IMR-90 (cell line): Measurements from ENCODE around the gene MAEL. TPM values are rescaled to one million over a fixed set of nuclear protein-coding genes. Genes with fewer than 3 reads are reported as not detected.

Experiments
- ATAC-seq: fragments of 200-7000 bp; cut with Tn5 transposase; 2 replicates; pipeline ENCODE4 v1.9.1; 2020; ENCODE audit warnings: low read depth, mild to moderate bottlenecking, moderate library complexity
- BruUV-seq: library from RNA; stranded (reverse); fragments of 400-500 nt; replicated peaks from 2 replicates; lab custom pipeline; 2021; lab: Mats Ljungman, UMichigan
- CTCF ChIA-PET: fragments of 300-600 bp; formaldehyde crosslinking; extraction: SDS; loops from one replicate; lab custom pipeline; 2021; ENCODE audit warnings: antibody characterized with exemption; lab: Yijun Ruan, JAX
- POLR2A ChIA-PET: fragments of 300-600 bp; sonication (Branson Sonifier 250); formaldehyde crosslinking; loops from one replicate; lab custom pipeline; 2022; ENCODE audit warnings: antibody characterized with exemption; ENCODE audit not compliant: unreplicated experiment; lab: Charles Lee
- DNase-seq: peaks from one replicate; pipeline ENCODE4 v3.0.0; 2013
- H2AFZ ChIP-seq: replicated peaks from 2 replicates; pipeline ENCODE3; 2013; ENCODE audit warnings: low read length, mild to moderate bottlenecking; ENCODE audit not compliant: poor library complexity
- H2AK5ac ChIP-seq: 2 replicates; pipeline ENCODE4 v1.6.1; 2013; ENCODE audit warnings: low read depth, low read length, inconsistent platforms
- H2AK9ac ChIP-seq: replicated peaks from 2 replicates; pipeline ENCODE3; 2013; ENCODE audit warnings: mild to moderate bottlenecking, low read depth, low read length, moderate library complexity; ENCODE audit not compliant: poor library complexity
- H2BK120ac ChIP-seq: 2 replicates; pipeline ENCODE4 v1.6.1; 2013; ENCODE audit warnings: low read depth, low read length, inconsistent platforms
- H2BK15ac ChIP-seq: 3 replicates; pipeline ENCODE4 v1.6.1; 2013; ENCODE audit warnings: low read depth, low read length, inconsistent platforms
- H2BK20ac ChIP-seq: 2 replicates; pipeline ENCODE4 v1.6.1; 2013; ENCODE audit warnings: low read depth, mild to moderate bottlenecking, inconsistent platforms, low read length, moderate library complexity
- H2BK5ac ChIP-seq: 2 replicates; pipeline ENCODE4 v1.6.1; 2013; ENCODE audit warnings: mild to moderate bottlenecking, low read depth, low read length, inconsistent platforms; ENCODE audit not compliant: poor library complexity, severe bottlenecking
- H3K14ac ChIP-seq: replicated peaks from 2 replicates; pipeline ENCODE4 v1.6.1; 2013; ENCODE audit warnings: low read depth, low read length, inconsistent platforms
- H3K18ac ChIP-seq: 2 replicates; pipeline ENCODE4 v1.6.1; 2013; ENCODE audit warnings: low read depth, low read length, control low read depth
- H3K23ac ChIP-seq: 2 replicates; pipeline ENCODE4 v1.6.1; 2013; ENCODE audit warnings: low read depth, low read length, inconsistent platforms
- H3K27ac ChIP-seq: 2 replicates; pipeline ENCODE4 v1.5.1; 2013; ENCODE audit warnings: mild to moderate bottlenecking, control low read depth, low read length; ENCODE audit not compliant: insufficient read depth
- H3K27me3 ChIP-seq: 2 replicates; pipeline ENCODE4 v1.6.1; 2013; ENCODE audit warnings: low read length; ENCODE audit not compliant: control insufficient read depth, insufficient read depth
- H3K36me3 ChIP-seq: 2 replicates; pipeline ENCODE4 v1.6.1; 2013; ENCODE audit warnings: low read length, mixed read lengths; ENCODE audit not compliant: control insufficient read depth, insufficient read depth
- H3K4ac ChIP-seq: 2 replicates; pipeline ENCODE4 v1.6.1; 2013; ENCODE audit warnings: low read depth, low read length, inconsistent platforms
- H3K4me1 ChIP-seq: 2 replicates; pipeline ENCODE4 v1.6.1; 2013; ENCODE audit warnings: low read length, mixed read lengths; ENCODE audit not compliant: control insufficient read depth, insufficient read depth
- H3K4me2 ChIP-seq: 2 replicates; pipeline ENCODE4 v1.6.1; 2013; ENCODE audit warnings: low read depth, mild to moderate bottlenecking, control low read depth, low read length, moderate library complexity
- H3K4me3 ChIP-seq: 2 replicates; pipeline ENCODE4 v1.5.1; 2013; ENCODE audit warnings: low read depth, mild to moderate bottlenecking, control low read depth, low read length, moderate library complexity; ENCODE audit not compliant: insufficient read depth
- H3K56ac ChIP-seq: 2 replicates; pipeline ENCODE4 v1.6.1; 2013; ENCODE audit warnings: low read length, inconsistent platforms; ENCODE audit not compliant: insufficient read depth; ENCODE audit errors: extremely low read depth
- H3K79me1 ChIP-seq, 2 experiments: 2 replicates each; pipeline ENCODE4 v1.6.1; 2013; ENCODE audit warnings: low read length in 2 of 2, inconsistent platforms in 1 of 2, low read depth in 1 of 2
- H3K9ac ChIP-seq: 2 replicates; pipeline ENCODE4 v1.6.1; 2013; ENCODE audit warnings: low read depth, low read length, control low read depth
- H3K9me1 ChIP-seq: 2 replicates; pipeline ENCODE4 v1.6.1; 2013; ENCODE audit warnings: low read length, inconsistent platforms; ENCODE audit not compliant: insufficient read depth
- H3K9me3 ChIP-seq: 2 replicates; pipeline ENCODE4 v1.6.1; 2013; ENCODE audit warnings: low read length; ENCODE audit not compliant: control insufficient read depth, insufficient read depth
- H4K20me1 ChIP-seq: 2 replicates; pipeline ENCODE4 v1.6.1; 2013; ENCODE audit warnings: low read length, inconsistent platforms; ENCODE audit not compliant: insufficient read depth
- H4K5ac ChIP-seq: 2 replicates; pipeline ENCODE4 v1.6.1; 2013; ENCODE audit warnings: mild to moderate bottlenecking, low read depth, low read length, control low read depth
- H4K8ac ChIP-seq, 2 experiments: 2 replicates each; pipeline ENCODE4 v1.6.1; 2013; ENCODE audit warnings: low read depth in 2 of 2, low read length in 2 of 2, control low read depth in 1 of 2, inconsistent platforms in 1 of 2
- H4K91ac ChIP-seq: 2 replicates; pipeline ENCODE4 v1.6.1; 2013; ENCODE audit warnings: low read depth, low read length, inconsistent platforms; ENCODE audit not compliant: insufficient read depth
- CEBPB ChIP-seq: IDR thresholded peaks from 2 replicates; pipeline ENCODE4 v1.6.1; 2012; ENCODE audit warnings: low read depth, low read length, improper control_type of control experiment
- FOS ChIP-seq: fragments of 150-350 bp; IDR thresholded peaks from 2 replicates; pipeline ENCODE4 v1.6.1; 2016; ENCODE audit warnings: low read depth, low read length
- MAFK ChIP-seq: IDR thresholded peaks from 2 replicates; pipeline ENCODE4 v1.6.1; 2012; ENCODE audit warnings: low read depth, low read length, improper control_type of control experiment
- MXI1 ChIP-seq: IDR thresholded peaks from 2 replicates; pipeline ENCODE4 v1.6.1; 2012; ENCODE audit warnings: low read depth, mild to moderate bottlenecking, low read length, moderate library complexity, borderline replicate concordance
- RAD21 ChIP-seq: IDR thresholded peaks from 2 replicates; pipeline ENCODE4 v1.6.1; 2012; ENCODE audit warnings: low read length, improper control_type of control experiment
- WGBS, 2 experiments: methylation state at CpG; one replicate each; pipeline versions ENCODE4 v1.1.5 to v1.1.7; 2013; ENCODE audit warnings: missing lambda C conversion rate in 2 of 2; ENCODE audit not compliant: insufficient read length in 1 of 2; ENCODE audit errors: extremely low coverage in 2 of 2; 5-methylcytosine and 5-hydroxymethylcytosine counted together
- dilution Hi-C: fragments of 300-500 bp; cut with HindIII; formaldehyde crosslinking; loops from one replicate; pipeline ENCODE4 v1.14.3; 2018; ENCODE audit warnings: low sequenced_read_pairs; ENCODE audit not compliant: unreplicated experiment
- in situ Hi-C: fragments of 300-500 bp; cut with MboI; formaldehyde crosslinking; loops from 3 replicates; pipeline ENCODE4 v1.14.3; 2019; ENCODE audit warnings: low sequenced_read_pairs, inconsistent platforms, mixed read lengths
- intact Hi-C: fragments of 100-400 bp; cut with micrococcal nuclease; formaldehyde crosslinking; loops from 2 replicates; pipeline ENCODE4 v1.10.0; 2022
- polyA plus RNA-seq, 3 experiments: library from polyadenylated mRNA; depleted of rRNA; stranded (reverse); fragments of >200 nt; gene quantifications; 2 replicates each; pipeline ENCODE4 v1.2.3, GENCODE V29; 2012; ENCODE audit warnings: low replicate concordance in 1 of 3
- total RNA-seq: library from RNA; depleted of rRNA; stranded (reverse); fragments of >200 nt; gene quantifications from 2 replicates; pipeline ENCODE4 v1.2.3, GENCODE V29; 2012
- TF ChIP-seq, protein P1 (sequence below): conservative IDR thresholded peaks from 2 replicates; pipeline ENCODE4 v1.5.1; 2012; ENCODE audit warnings: mild to moderate bottlenecking, low read depth, low read length, improper control_type of control experiment
- TF ChIP-seq, protein P2 (sequence below): fragments of 150-350 bp; IDR thresholded peaks from 2 replicates; pipeline ENCODE4 v1.6.1; 2017; ENCODE audit warnings: mild to moderate bottlenecking, antibody characterized with exemption, low read length, low read depth

The MAEL gene
- total and polyA plus RNA-seq, 2 of the 4 experiments (the other 2 are of a cell fraction) = not detected

DNA sequence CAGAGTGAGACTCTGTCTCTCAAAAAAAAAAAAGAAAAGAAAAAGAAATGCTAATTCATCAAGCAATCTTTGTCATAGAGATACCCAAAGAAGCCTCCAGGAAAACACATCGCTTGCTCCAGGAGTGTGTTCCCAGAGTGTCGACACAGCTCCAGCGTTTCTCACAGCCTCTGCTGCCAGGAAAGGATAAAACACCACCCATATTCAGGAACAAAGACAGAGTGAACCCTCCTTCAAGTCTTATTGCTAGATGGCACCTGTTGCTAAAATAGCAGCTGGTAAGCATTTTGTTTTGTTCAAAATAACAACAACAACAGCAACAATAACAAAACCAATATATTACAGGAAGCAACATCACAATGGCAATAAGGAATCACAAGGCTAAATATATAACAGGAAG, 16.9 kb upstream of the MAEL start:
- dilution Hi-C loops = no loop called here

More for the DNA sequence above, 16.9 kb upstream of the MAEL start:
- Histone ChIP-seq H2AFZ (no peak overlapping the region), H3K4ac (no peak overlapping the region), H3K4me3 (no peak overlapping the region), H3K18ac (no peak overlapping the region), H3K14ac (no peak overlapping the region), H3K9me1 (no peaks in the 10 kb centered on the region), H3K56ac (no peak overlapping the region), H2AK5ac (no peak overlapping the region), H3K23ac (no peak overlapping the region), H2BK5ac (no peak overlapping the region), H3K36me3 (no peaks in the 10 kb centered on the region), H3K79me1 (no peaks in the 10 kb centered on the region), H4K20me1 (no peaks in the 10 kb centered on the region), H4K91ac (no peak overlapping the region), H3K9me3 (no peaks in the 10 kb centered on the region), H3K4me1 (no peaks in the 10 kb centered on the region), H3K4me2 (no peak overlapping the region), H3K27ac (no peak overlapping the region), H2BK20ac (no peak overlapping the region), H3K27me3 (peaks cover 39% of the 10 kb centered on the region), H2BK120ac (no peak overlapping the region), H4K8ac (no peak overlapping the region), H4K5ac (no peak overlapping the region), H3K9ac (no peak overlapping the region), H2AK9ac (no peak overlapping the region), H2BK15ac (no peak overlapping the region)
- no peak for ATAC-seq
- intact Hi-C loops (no loop called here), in situ Hi-C loops (no loop called here)
- CTCF ChIA-PET = no interaction called here
- TF ChIP-seq MXI1 (no peak), FOS (no peak), MAFK (no peak), CEBPB (no peak), RAD21 (no peak)
- TF ChIP-seq, protein P1, sequence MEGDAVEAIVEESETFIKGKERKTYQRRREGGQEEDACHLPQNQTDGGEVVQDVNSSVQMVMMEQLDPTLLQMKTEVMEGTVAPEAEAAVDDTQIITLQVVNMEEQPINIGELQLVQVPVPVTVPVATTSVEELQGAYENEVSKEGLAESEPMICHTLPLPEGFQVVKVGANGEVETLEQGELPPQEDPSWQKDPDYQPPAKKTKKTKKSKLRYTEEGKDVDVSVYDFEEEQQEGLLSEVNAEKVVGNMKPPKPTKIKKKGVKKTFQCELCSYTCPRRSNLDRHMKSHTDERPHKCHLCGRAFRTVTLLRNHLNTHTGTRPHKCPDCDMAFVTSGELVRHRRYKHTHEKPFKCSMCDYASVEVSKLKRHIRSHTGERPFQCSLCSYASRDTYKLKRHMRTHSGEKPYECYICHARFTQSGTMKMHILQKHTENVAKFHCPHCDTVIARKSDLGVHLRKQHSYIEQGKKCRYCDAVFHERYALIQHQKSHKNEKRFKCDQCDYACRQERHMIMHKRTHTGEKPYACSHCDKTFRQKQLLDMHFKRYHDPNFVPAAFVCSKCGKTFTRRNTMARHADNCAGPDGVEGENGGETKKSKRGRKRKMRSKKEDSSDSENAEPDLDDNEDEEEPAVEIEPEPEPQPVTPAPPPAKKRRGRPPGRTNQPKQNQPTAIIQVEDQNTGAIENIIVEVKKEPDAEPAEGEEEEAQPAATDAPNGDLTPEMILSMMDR = no peak
- TF ChIP-seq, protein P2, sequence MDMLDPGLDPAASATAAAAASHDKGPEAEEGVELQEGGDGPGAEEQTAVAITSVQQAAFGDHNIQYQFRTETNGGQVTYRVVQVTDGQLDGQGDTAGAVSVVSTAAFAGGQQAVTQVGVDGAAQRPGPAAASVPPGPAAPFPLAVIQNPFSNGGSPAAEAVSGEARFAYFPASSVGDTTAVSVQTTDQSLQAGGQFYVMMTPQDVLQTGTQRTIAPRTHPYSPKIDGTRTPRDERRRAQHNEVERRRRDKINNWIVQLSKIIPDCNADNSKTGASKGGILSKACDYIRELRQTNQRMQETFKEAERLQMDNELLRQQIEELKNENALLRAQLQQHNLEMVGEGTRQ = no peak
- DNase-seq = no peak
- POLR2A ChIA-PET = no interaction called here
- 60% methylated on average over 1 of the region's 3 CpGs; no CpG with 5 or more reads in 1 of the 2 experiments for WGBS, 2 experiments
- BruUV-seq = no TSS peak
